NCI-H128 (cell line): ENCODE measurements around the gene CKMT1A.
"Not testable (repeated sequence)": the region's sequence is repeated elsewhere in the genome, so short reads cannot be mapped to it uniquely, and the experiment has no call there.

ENCODE experiments used
- DNase-seq: peaks from one replicate; lab custom pipeline; 2025; ENCODE audit not compliant: unreplicated experiment; lab: John Stamatoyannopoulos, UW

Gene CKMT1A

GRCh38 chr15:43746903-43747309 lies 53.2 kb downstream of the CKMT1A start:
- DNase-seq: not testable (repeated sequence)

- no peak for DNase-seq
Measured at GRCh38 chr15:43748376-43748775, 54.7 kb downstream of the CKMT1A start.
